ENCODE data around the gene THBS2.

- TF ChIP-seq POLR2A (IDR thresholded peaks at IDR 0.05) = no peak
- TF ChIP-seq CTCF (IDR thresholded peaks at IDR 0.05) = no peak
Observed at GRCh38 chr6:169271877-169272216, 18.2 kb upstream of the THBS2 start.

All from thyroid gland (tissue), 4 donors.